GM18870 (cell line): ENCODE results near the gene ITPKB.

Source experiments
- ATAC-seq: cut with Tn5 transposase; IDR thresholded peaks from one replicate; pipeline ENCODE4 v1.9.1; 2021; ENCODE audit warnings: moderate library complexity; ENCODE audit not compliant: unreplicated experiment

The ITPKB gene

DNA sequence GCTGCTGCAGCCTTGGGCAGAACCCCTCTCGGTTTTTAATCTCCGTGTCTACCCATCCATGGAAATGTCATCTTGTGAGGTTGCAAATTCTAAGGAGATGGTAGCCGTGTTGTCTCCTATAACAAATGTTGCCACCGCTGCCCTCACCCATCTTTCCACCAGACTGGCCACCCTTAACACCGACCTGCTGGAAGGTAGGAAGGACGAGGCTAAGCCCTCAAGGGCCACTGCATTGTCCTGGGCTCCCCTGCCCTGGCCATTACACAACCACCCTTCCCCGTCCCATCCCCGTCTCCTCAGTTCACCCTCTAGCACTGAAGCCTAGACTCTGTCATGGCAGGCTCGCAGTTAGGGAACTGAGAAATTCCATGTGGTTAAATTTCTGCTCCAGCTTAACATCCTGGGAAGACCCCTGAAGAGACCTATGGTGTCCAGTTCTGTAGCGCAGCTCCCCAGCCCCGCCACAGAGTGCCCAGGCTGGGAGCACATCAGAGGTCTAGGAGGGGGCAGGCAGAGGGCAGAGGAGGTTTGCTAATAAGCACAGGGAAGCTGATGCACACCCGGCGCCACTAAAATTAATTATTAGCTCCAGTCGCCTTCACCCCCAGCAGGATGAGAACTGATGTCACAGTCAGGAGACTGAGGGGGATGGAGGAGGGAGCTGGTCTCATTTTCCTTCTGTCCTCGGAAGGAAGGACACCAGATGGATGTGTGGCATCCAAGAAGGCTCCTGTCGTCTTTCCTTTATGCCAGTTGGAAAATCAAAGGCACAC lies 152.2 kb downstream of the ITPKB start:
- ATAC-seq: no peak

DNA sequence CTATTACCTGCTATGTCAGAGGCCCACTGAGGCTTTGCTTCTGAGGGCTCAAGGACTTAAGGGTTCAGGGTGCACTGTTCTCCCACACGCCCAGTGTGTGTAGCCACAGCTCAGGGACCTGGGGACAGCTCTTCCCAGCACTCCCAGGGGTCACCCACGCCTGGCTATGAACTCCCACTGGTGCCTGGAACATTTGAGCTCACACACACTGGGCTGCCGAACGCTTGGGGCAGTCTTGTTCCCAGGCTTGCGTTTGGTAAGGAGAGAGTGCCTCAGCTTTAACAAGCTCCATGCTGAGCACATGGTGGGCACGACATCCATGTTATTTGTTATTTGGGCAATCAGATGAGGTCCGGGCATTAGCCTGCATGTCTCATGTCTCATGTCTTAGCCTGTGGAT lies 153.0 kb downstream of the ITPKB start:
- ATAC-seq: no peak

DNA sequence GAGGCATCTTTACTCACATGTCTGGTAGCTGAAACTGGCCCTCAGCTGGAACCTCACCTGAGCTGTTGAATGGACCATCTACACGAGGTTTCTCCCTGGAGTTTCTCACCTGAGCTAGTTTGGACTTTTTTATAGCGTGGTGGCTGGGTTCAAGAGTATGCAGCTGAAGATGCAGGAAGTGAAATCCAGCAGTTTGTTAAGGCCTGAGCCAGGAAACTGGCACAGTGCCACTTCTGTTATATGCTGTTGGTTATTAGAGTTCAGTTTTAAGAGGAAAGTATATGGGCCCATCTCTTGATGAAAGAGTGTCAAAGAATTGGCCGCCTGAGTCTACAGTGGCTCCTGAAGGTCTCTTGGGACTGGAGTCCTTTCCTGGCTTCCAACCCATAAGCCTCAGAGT lies 154.9 kb downstream of the ITPKB start:
- no peak for ATAC-seq

DNA sequence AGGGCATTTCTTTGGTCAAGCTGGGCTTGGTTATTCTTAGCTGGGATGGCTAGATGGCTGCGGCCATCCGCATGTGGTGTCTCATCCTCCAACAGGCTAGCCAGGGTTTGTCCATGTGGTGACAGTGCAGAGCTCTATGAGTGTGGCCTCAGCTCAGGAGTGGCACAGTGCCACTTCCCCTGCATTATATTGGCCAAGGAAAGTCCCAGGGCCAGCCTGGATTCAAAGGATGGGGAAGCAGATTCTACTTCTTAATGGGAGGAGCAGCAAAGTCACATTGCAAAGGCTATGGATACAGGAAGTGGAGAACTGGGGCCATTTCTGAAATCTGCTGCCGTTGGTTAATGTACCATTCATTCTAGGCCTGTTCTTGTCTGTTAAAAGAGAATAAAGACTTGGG lies 156.1 kb downstream of the ITPKB start:
- ATAC-seq: no peak
